Ectodermal cell (in vitro differentiated cells): ENCODE data around the gene SLC35E4.
"Not testable (repeated sequence)": the region's sequence is repeated elsewhere in the genome, so short reads cannot be mapped to it uniquely, and the experiment has no call there.

ENCODE experiments used
- H3K27ac ChIP-seq: 2 replicates; pipeline ENCODE4 v1.7.0; 2013; ENCODE audit warnings: mild to moderate bottlenecking, low read depth, low read length; ENCODE audit not compliant: insufficient read depth, poor library complexity, severe bottlenecking
- H3K27me3 ChIP-seq: 2 replicates; pipeline ENCODE4 v1.7.0; 2013; ENCODE audit warnings: mild to moderate bottlenecking, low read length; ENCODE audit not compliant: insufficient read depth, control insufficient read depth, poor library complexity, severe bottlenecking
- H3K36me3 ChIP-seq: one replicate; pipeline ENCODE4 v1.7.0; 2013; ENCODE audit warnings: low read length; ENCODE audit not compliant: control insufficient read depth, insufficient read depth
- H3K4me1 ChIP-seq: one replicate; pipeline ENCODE4 v1.7.0; 2013; ENCODE audit warnings: low read length; ENCODE audit not compliant: control insufficient read depth, insufficient read depth
- H3K4me3 ChIP-seq: 2 replicates; pipeline ENCODE4 v1.7.0; 2013; ENCODE audit warnings: low read depth, low read length, control low read depth; ENCODE audit not compliant: insufficient read depth
- H3K9me3 ChIP-seq: 2 replicates; pipeline ENCODE4 v1.7.0; 2013; ENCODE audit warnings: mild to moderate bottlenecking, low read length, moderate library complexity; ENCODE audit not compliant: control insufficient read depth
- WGBS, 2 experiments: methylation state at CpG; one replicate each; pipeline ENCODE4 v1.1.7; 2013; ENCODE audit warnings: missing lambda C conversion rate in 2 of 2; 5-methylcytosine and 5-hydroxymethylcytosine counted together

The SLC35E4 gene

GRCh38 chr22:30631469-30631868 is 4.1 kb upstream of the SLC35E4 start:
- not testable (repeated sequence) for H3K27me3 ChIP-seq, H3K36me3 ChIP-seq, H3K27ac ChIP-seq, H3K4me3 ChIP-seq, H3K9me3 ChIP-seq
- peaks cover 13% of the 10 kb centered on the region for H3K4me1 ChIP-seq
- WGBS, 2 experiments: 97% methylated on average over 21 to 25 of the region's 31 CpGs

- no peaks in the 10 kb centered on the region for H3K9me3 ChIP-seq
- H3K27me3 ChIP-seq: peaks cover 5% of the 10 kb centered on the region
- no peaks in the 10 kb centered on the region for H3K36me3 ChIP-seq
- 16% methylated on average over 29 of the region's 29 CpGs for WGBS, 2 experiments
- H3K4me1 ChIP-seq: peaks cover 18% of the 10 kb centered on the region
- peak overlapping the region; percentile 55 for H3K4me3 ChIP-seq
- no peak overlapping the region for H3K27ac ChIP-seq
Measured at GRCh38 chr22:30634471-30635233, 929 bp upstream of the SLC35E4 start.

GRCh38 chr22:30636226-30637077 is 871 bp downstream of the SLC35E4 start:
- H3K9me3 ChIP-seq: no peaks in the 10 kb centered on the region
- H3K4me1 ChIP-seq: peaks cover 18% of the 10 kb centered on the region
- no peak overlapping the region for H3K27ac ChIP-seq
- H3K27me3 ChIP-seq: peaks cover 5% of the 10 kb centered on the region
- 86 to 89% methylated on average over 45 of the region's 45 CpGs for WGBS, 2 experiments
- H3K36me3 ChIP-seq: no peaks in the 10 kb centered on the region
- H3K4me3 ChIP-seq: peak overlapping the region; percentile 55

GRCh38 chr22:30637701-30638114 is 2.1 kb downstream of the SLC35E4 start:
- WGBS, 2 experiments: 76 to 83% methylated on average over 1 of the region's 1 CpG
- Histone ChIP-seq H3K4me1 (peaks cover 18% of the 10 kb centered on the region), H3K9me3 (no peaks in the 10 kb centered on the region), H3K27me3 (peaks cover 5% of the 10 kb centered on the region), H3K36me3 (no peaks in the 10 kb centered on the region), H3K27ac (no peak overlapping the region), H3K4me3 (no peak overlapping the region)

- peaks cover 5% of the 10 kb centered on the region for H3K27me3 ChIP-seq
- H3K27ac ChIP-seq: no peak overlapping the region
- H3K4me3 ChIP-seq: no peak overlapping the region
- peaks cover 13% of the 10 kb centered on the region for H3K4me1 ChIP-seq
- no peaks in the 10 kb centered on the region for H3K36me3 ChIP-seq
- 94 to 96% methylated on average over 4 of the region's 4 CpGs for WGBS, 2 experiments
- no peaks in the 10 kb centered on the region for H3K9me3 ChIP-seq
Measured at GRCh38 chr22:30640361-30640760, 4.8 kb downstream of the SLC35E4 start.

- 95% methylated on average over 4 of the region's 4 CpGs for WGBS, 2 experiments
- Histone ChIP-seq H3K4me1 (peaks cover 10% of the 10 kb centered on the region), H3K27me3 (peaks cover 5% of the 10 kb centered on the region), H3K27ac (no peak overlapping the region), H3K4me3 (no peak overlapping the region), H3K36me3 (no peaks in the 10 kb centered on the region), H3K9me3 (no peaks in the 10 kb centered on the region)
Measured at GRCh38 chr22:30640839-30641430, 5.4 kb downstream of the SLC35E4 start.

- no peak overlapping the region for H3K27ac ChIP-seq
- H3K4me3 ChIP-seq: no peak overlapping the region
- WGBS, 2 experiments: 93% methylated on average over 16 of the region's 16 CpGs
- no peaks in the 10 kb centered on the region for H3K4me1 ChIP-seq
- H3K27me3 ChIP-seq: no peaks in the 10 kb centered on the region
- no peaks in the 10 kb centered on the region for H3K9me3 ChIP-seq
- no peaks in the 10 kb centered on the region for H3K36me3 ChIP-seq
Measured at GRCh38 chr22:30643055-30643875, 7.7 kb downstream of the SLC35E4 start.

GRCh38 chr22:30646518-30647160 is 11.1 kb downstream of the SLC35E4 start:
- Histone ChIP-seq H3K4me1 (no peaks in the 10 kb centered on the region), H3K36me3 (no peaks in the 10 kb centered on the region), H3K4me3 (no peak overlapping the region), H3K27ac (no peak overlapping the region), H3K9me3 (no peaks in the 10 kb centered on the region), H3K27me3 (no peaks in the 10 kb centered on the region)
- WGBS, 2 experiments: 94 to 96% methylated on average over 25 of the region's 25 CpGs

GRCh38 chr22:30647536-30647935 is 12.0 kb downstream of the SLC35E4 start:
- no peaks in the 10 kb centered on the region for H3K9me3 ChIP-seq
- no peaks in the 10 kb centered on the region for H3K4me1 ChIP-seq
- H3K36me3 ChIP-seq: no peaks in the 10 kb centered on the region
- no peak overlapping the region for H3K27ac ChIP-seq
- no peak overlapping the region for H3K4me3 ChIP-seq
- 92 to 98% methylated on average over 3 of the region's 3 CpGs for WGBS, 2 experiments
- no peaks in the 10 kb centered on the region for H3K27me3 ChIP-seq
